GM12801 (cell line): ENCODE measurements around the gene ZKSCAN8.

Source experiments
- CTCF ChIP-seq: IDR thresholded peaks from one replicate; pipeline ENCODE4 v1.5.1; 2011; ENCODE audit warnings: control low read depth; ENCODE audit not compliant: insufficient read length; ENCODE audit errors: extremely low read depth

ZKSCAN8 gene

GRCh38 chr6:28118217-28118616 lies 23.5 kb upstream of the ZKSCAN8 start:
- no peak for TF ChIP-seq CTCF

DNA sequence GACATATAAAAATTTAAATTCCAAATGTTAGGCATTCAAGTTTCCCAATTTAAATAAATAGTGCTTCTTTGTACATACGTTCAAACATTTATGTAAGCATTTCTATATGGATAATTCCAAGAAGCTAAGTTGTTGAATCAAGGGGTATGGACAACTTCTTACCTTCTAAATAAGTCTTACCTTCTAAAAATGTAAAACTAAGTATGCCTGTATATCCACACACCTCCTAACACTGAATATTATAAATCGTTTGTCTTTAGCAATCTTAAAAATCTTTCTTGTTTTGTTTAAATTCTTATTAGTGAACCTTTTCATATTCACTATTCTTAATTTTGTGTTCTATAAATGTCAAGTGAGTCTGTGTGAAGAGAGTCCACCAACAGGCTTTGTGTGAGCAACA lies 19.8 kb upstream of the ZKSCAN8 start:
- no peak for TF ChIP-seq CTCF

- TF ChIP-seq CTCF: no peak
Observed at GRCh38 chr6:28124350-28124970, 17.2 kb upstream of the ZKSCAN8 start, which contains the start of gene ZSCAN16. ZSCAN16 (plus strand) TSS chr6:28124609; CDS start chr6:28125444, 835 bp downstream.

DNA sequence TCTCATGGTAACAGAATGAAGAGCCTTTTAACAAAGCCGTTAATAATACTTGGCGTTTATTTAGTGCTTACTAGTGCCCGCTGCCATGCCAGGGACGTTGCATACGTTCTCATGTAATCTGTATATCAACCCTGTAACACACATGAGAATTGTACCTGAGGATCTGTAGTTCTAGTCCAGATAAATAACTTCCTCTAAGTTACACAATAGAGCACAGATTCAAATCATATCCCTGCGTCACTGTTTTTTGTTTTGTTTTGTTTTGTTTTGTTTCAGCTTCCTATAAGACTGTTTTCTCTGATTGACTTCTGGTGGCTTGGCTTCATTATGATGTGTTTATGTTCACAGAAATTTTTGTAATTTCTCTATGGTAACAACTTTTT lies 16.7 kb upstream of the ZKSCAN8 start:
- TF ChIP-seq CTCF: no peak

GRCh38 chr6:28125401-28125800 lies 16.3 kb upstream of the ZKSCAN8 start:
- TF ChIP-seq CTCF: no peak

DNA sequence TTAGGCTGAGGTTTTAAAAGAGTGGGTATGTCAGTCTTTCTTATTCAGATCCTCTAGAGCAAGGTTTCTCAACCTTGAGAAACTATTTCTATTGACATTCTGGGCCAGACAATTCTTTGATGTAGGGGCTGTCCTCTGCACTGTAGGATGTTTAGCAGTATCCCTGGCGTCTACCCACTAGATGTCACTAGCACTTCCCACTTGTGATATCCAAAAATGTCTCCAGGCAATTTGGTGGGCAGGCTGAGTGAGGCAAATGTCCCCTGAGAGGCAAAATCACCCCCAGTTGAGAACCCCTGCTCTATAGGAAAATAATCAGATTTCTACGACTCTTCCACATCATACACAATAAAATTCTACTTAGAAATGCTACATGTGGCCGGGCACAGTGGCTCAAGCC lies 7.7 kb upstream of the ZKSCAN8 start:
- TF ChIP-seq CTCF: no peak

DNA sequence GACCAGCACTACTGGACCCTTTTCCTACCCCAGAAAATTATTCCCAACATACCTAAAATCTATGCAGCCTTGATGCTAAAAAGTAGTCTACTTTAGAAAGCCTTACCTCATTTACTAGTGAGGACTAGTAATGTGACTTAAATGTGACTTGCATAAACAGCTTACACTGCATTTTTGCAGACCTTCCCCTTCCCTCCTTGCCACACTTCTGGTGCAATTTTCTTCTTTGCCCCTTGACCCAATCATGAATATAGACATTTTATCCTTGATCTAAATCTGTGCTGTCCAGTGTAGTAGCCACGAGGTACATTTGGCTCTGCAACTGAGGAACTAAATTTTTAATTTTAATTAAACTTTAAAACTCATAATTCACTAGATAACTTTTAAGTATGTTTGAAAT lies 7.0 kb upstream of the ZKSCAN8 start:
- no peak for TF ChIP-seq CTCF
